ENCODE measurements around the gene PLEKHH1.
"Not testable (repeated sequence)": the region's sequence is repeated elsewhere in the genome, so short reads cannot be mapped to it uniquely, and the experiment has no call there.

The PLEKHH1 gene

GRCh38 chr14:67580336-67581171, 47.5 kb downstream of the PLEKHH1 start:
- DNase-seq (ENCODE audit: insufficient read length, low spot score), result no peak
- TF ChIP-seq POLR2A (IDR thresholded peaks at IDR 0.05; ENCODE audit: low read depth, low read length), result no peak
- FAIRE-seq, result no peak

- no peak for FAIRE-seq
- TF ChIP-seq POLR2A (IDR thresholded peaks at IDR 0.05; ENCODE audit: low read depth, low read length), result no peak
- no peak for DNase-seq (ENCODE audit: insufficient read length, low spot score)
These were observed 48.6 kb downstream of the PLEKHH1 start for GRCh38 chr14:67581643-67582042.

- no peak for FAIRE-seq
- TF ChIP-seq POLR2A (IDR thresholded peaks at IDR 0.05; ENCODE audit: low read depth, low read length), result no peak
- no peak for DNase-seq (ENCODE audit: insufficient read length, low spot score)
These were observed 49.0 kb downstream of the PLEKHH1 start for GRCh38 chr14:67582061-67582460.

GRCh38 chr14:67583711-67584644, 50.9 kb downstream of the PLEKHH1 start:
- no peak for TF ChIP-seq POLR2A (IDR thresholded peaks at IDR 0.05; ENCODE audit: low read depth, low read length)
- peak; percentile 67 for FAIRE-seq
- DNase-seq (ENCODE audit: insufficient read length, low spot score), result peak; percentile 35

- TF ChIP-seq POLR2A (IDR thresholded peaks at IDR 0.05; ENCODE audit: low read depth, low read length), result no peak
These were observed 51.9 kb downstream of the PLEKHH1 start for GRCh38 chr14:67584978-67585377.

GRCh38 chr14:67586369-67586768, 53.3 kb downstream of the PLEKHH1 start:
- no peak for TF ChIP-seq POLR2A (IDR thresholded peaks at IDR 0.05; ENCODE audit: low read depth, low read length)
- FAIRE-seq (no peak), DNase-seq (ENCODE audit: insufficient read length, low spot score) (no peak)

More at GRCh38 chr14:67584978-67585377, 51.9 kb downstream of the PLEKHH1 start:
- FAIRE-seq (no peak), DNase-seq (ENCODE audit: insufficient read length, low spot score) (no peak)

- DNase-seq (ENCODE audit: insufficient read length, low spot score) (no peak), FAIRE-seq (peak; percentile 58)
- TF ChIP-seq POLR2A (IDR thresholded peaks at IDR 0.05; ENCODE audit: low read depth, low read length), result no peak
These were observed 56.2 kb downstream of the PLEKHH1 start for GRCh38 chr14:67589204-67589770.

GRCh38 chr14:67593650-67594049, 60.6 kb downstream of the PLEKHH1 start:
- FAIRE-seq; DNase-seq (ENCODE audit: insufficient read length, low spot score): not testable (repeated sequence)

- no peak for FAIRE-seq
- no peak for TF ChIP-seq POLR2A (IDR thresholded peaks at IDR 0.05; ENCODE audit: low read depth, low read length)
- no peak for DNase-seq (ENCODE audit: insufficient read length, low spot score)
These were observed 62.3 kb downstream of the PLEKHH1 start for GRCh38 chr14:67595392-67595791.

GRCh38 chr14:67599698-67600561, 66.8 kb downstream of the PLEKHH1 start, which contains the start of gene PIGH:
Gene PIGH, minus strand, starts transcription at chr14:67600268. Its CDS starts 65 bp downstream, at chr14:67600203.
- TF ChIP-seq POLR2A (IDR thresholded peaks at IDR 0.05; ENCODE audit: low read depth, low read length), result peak; percentile 67
- no peak for FAIRE-seq
- peak; percentile 62 for DNase-seq (ENCODE audit: insufficient read length, low spot score)

GRCh38 chr14:67600562-67600974, 67.5 kb downstream of the PLEKHH1 start:
- not testable (repeated sequence) for FAIRE-seq

GRCh38 chr14:67602076-67602475, 69.0 kb downstream of the PLEKHH1 start:
- no peak for FAIRE-seq
- no peak for TF ChIP-seq POLR2A (IDR thresholded peaks at IDR 0.05; ENCODE audit: low read depth, low read length)

More at GRCh38 chr14:67600562-67600974, 67.5 kb downstream of the PLEKHH1 start:
- not testable (repeated sequence) for DNase-seq (ENCODE audit: insufficient read length, low spot score)

GRCh38 chr14:67602995-67603545, 70.0 kb downstream of the PLEKHH1 start:
- DNase-seq (ENCODE audit: insufficient read length, low spot score) (no peak), FAIRE-seq (no peak)

More at GRCh38 chr14:67602076-67602475, 69.0 kb downstream of the PLEKHH1 start:
- DNase-seq (ENCODE audit: insufficient read length, low spot score), result no peak

More at GRCh38 chr14:67602995-67603545, 70.0 kb downstream of the PLEKHH1 start:
- TF ChIP-seq POLR2A (IDR thresholded peaks at IDR 0.05; ENCODE audit: low read depth, low read length), result no peak

All from H54 (cell line).